ENCODE measurements around the gene OR13C3. TPM values are rescaled to one million over a fixed set of nuclear protein-coding genes. Genes with fewer than 3 reads are reported as not detected.

The OR13C3 gene
- not detected in 2 replicates for total RNA-seq (2014; rRNA removed)
- Bru-seq, nascent RNA = not detected
- BruChase-seq, experiment 1, labeled RNA remaining after a 6-hour chase = percentile 29 among the genes with signal in this experiment
- percentile 28 among the genes with signal in this experiment for BruChase-seq, experiment 2, labeled RNA remaining after a 2-hour chase
- long read RNA-seq = 0 reads

DNA sequence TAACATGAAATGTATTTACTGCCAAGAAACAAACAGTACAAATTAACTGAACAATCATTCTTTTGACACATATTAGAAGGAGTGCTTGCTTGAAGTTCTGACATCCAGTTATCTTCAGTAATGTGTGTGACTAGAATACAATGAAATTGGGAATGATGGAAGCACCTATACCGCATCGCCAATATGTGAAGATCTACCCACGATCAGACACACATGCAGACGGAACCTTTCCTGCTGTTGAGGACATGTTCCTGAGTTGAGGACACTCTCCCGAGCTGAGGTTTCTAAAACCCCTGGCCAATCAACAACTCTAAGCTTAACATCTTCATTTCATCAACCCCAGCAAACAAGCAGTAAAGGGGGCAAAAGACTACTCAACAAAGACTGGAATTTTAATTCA is at the start of gene OR13C3:
Gene OR13C3 (minus strand): TSS at position 101 of the 400 bp plus-strand sequence. CDS start 133 bp downstream, outside the sequence.
- no peaks in the 10 kb centered on the region for H4K20me1 ChIP-seq (ENCODE audit: low read length)
- H3K4me3 ChIP-seq (ENCODE audit: low read length) = no peak within 1 kb of the TSS
- no peaks in the 10 kb centered on the region for H3K9me2 ChIP-seq (replicated peaks; ENCODE audit: low read length)
- H3K9ac ChIP-seq (ENCODE audit: low read length) = no peak within 1 kb of the TSS
- H3K36me3 ChIP-seq (ENCODE audit: low read depth, low read length) = no peaks in the 10 kb centered on the region
- H3K27ac ChIP-seq (ENCODE audit: low read length) = no peak within 1 kb of the TSS
- intact Hi-C loops (cut with micrococcal nuclease) = no loop called here
- H3K27me3 ChIP-seq (ENCODE audit: low read length) = no peaks in the 10 kb centered on the region
- H3K4me1 ChIP-seq (ENCODE audit: insufficient read depth, low read length) = no peaks in the 10 kb centered on the region
- no peak within 1 kb of the TSS for H2AFZ ChIP-seq (ENCODE audit: low read length)
- no TSS peak for BruUV-seq (replicated peaks)
- ChIA-PET CTCF (no interaction called here), POLR2A (ENCODE audit: unreplicated experiment) (no interaction called here)
- ATAC-seq (no peak), DNase-seq (no peak)
- no peak within 1 kb of the TSS for H3K4me2 ChIP-seq (ENCODE audit: low read length)
- TF ChIP-seq EZH2phosphoT487 (IDR thresholded peaks at IDR 0.05; ENCODE audit: borderline replicate concordance, low read length) = no peak
- TF ChIP-seq, protein P1, sequence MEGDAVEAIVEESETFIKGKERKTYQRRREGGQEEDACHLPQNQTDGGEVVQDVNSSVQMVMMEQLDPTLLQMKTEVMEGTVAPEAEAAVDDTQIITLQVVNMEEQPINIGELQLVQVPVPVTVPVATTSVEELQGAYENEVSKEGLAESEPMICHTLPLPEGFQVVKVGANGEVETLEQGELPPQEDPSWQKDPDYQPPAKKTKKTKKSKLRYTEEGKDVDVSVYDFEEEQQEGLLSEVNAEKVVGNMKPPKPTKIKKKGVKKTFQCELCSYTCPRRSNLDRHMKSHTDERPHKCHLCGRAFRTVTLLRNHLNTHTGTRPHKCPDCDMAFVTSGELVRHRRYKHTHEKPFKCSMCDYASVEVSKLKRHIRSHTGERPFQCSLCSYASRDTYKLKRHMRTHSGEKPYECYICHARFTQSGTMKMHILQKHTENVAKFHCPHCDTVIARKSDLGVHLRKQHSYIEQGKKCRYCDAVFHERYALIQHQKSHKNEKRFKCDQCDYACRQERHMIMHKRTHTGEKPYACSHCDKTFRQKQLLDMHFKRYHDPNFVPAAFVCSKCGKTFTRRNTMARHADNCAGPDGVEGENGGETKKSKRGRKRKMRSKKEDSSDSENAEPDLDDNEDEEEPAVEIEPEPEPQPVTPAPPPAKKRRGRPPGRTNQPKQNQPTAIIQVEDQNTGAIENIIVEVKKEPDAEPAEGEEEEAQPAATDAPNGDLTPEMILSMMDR (conservative IDR thresholded peaks at IDR 0.05; ENCODE audit: low read depth, low read length) = no peak
- TF ChIP-seq EZH2 (IDR thresholded peaks at IDR 0.05; ENCODE audit: low read length, unreplicated experiment) = no peak
- H3K79me2 ChIP-seq (ENCODE audit: low read length) = no peaks in the 10 kb centered on the region
- no peaks in the 10 kb centered on the region for H3K9me3 ChIP-seq (ENCODE audit: low read length)
- no peaks in the 10 kb centered on the region for H3F3A ChIP-seq (ENCODE audit: low read length, unreplicated experiment)

DNA sequence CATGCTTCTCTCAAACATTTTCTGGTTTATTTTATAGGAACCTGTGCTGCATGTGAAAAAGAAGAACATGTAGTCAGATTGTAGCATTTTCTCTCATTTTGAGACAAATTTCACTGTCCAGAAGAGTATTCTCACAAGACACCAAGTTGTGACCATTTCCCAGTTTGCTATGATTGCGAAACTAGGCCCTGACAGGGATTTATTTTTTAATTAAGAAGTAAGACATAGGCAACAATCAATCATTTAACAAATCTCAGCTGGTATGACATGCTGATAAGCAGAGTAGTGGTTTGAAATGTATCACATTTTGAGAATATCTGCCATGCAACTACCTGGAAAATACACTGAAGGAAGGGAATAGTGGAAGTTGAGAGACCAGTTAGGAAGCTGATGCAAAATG is 43.9 kb upstream of the OR13C3 start:
- BruUV-seq (replicated peaks) = no TSS peak
- POLR2A ChIA-PET (ENCODE audit: unreplicated experiment) = no interaction called here
- no peak overlapping the region for H3K4me3 ChIP-seq (ENCODE audit: low read length)

DNA sequence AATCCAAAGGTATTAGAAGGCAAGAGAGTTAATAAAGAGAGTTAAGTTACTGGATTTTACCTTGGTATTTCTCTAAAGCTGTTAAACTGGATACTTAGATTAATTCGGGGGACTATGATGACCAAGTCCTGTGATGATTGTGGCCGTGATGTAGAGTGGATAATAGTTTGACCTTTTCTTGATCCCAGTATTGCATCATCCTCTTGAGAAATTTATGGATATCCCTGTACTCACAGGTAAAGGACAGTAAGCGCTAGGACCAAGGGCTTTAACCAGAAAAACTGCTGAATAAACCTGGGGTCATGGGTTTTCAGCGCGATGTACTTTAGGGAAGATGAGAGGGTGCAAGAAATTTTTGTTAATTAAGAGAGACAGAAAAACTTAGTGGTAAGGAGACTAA is 40.6 kb upstream of the OR13C3 start:
- Histone ChIP-seq H3K4me1 (ENCODE audit: insufficient read depth, low read length) (no peaks in the 10 kb centered on the region), H3K27me3 (ENCODE audit: low read length) (no peaks in the 10 kb centered on the region), H4K20me1 (ENCODE audit: low read length) (no peaks in the 10 kb centered on the region), H3K4me3 (ENCODE audit: low read length) (no peak overlapping the region), H3K27ac (ENCODE audit: low read length) (no peak overlapping the region), H3K9ac (ENCODE audit: low read length) (no peak overlapping the region), H3K36me3 (ENCODE audit: low read depth, low read length) (no peaks in the 10 kb centered on the region), H3K9me2 (replicated peaks; ENCODE audit: low read length) (no peaks in the 10 kb centered on the region), H3K9me3 (ENCODE audit: low read length) (no peaks in the 10 kb centered on the region), H2AFZ (ENCODE audit: low read length) (no peak overlapping the region), H3K4me2 (ENCODE audit: low read length) (no peak overlapping the region), H3F3A (ENCODE audit: low read length, unreplicated experiment) (no peaks in the 10 kb centered on the region), H3K79me2 (ENCODE audit: low read length) (no peaks in the 10 kb centered on the region)
- ATAC-seq = no peak
- intact Hi-C loops (cut with micrococcal nuclease) = no loop called here
- no peak for TF ChIP-seq EZH2phosphoT487 (IDR thresholded peaks at IDR 0.05; ENCODE audit: borderline replicate concordance, low read length)
- TF ChIP-seq EZH2 (IDR thresholded peaks at IDR 0.05; ENCODE audit: low read length, unreplicated experiment) = no peak
- TF ChIP-seq, protein P1 (conservative IDR thresholded peaks at IDR 0.05; ENCODE audit: low read depth, low read length) = no peak
- CTCF ChIA-PET = no interaction called here
- BruUV-seq (replicated peaks) = no TSS peak
- POLR2A ChIA-PET (ENCODE audit: unreplicated experiment) = no interaction called here
- no peak for DNase-seq

More for the DNA sequence above, 43.9 kb upstream of the OR13C3 start:
- ATAC-seq = no peak
- intact Hi-C loops (cut with micrococcal nuclease) = no loop called here
- Histone ChIP-seq H3K79me2 (ENCODE audit: low read length) (no peaks in the 10 kb centered on the region), H3K4me1 (ENCODE audit: insufficient read depth, low read length) (no peaks in the 10 kb centered on the region), H2AFZ (ENCODE audit: low read length) (no peak overlapping the region), H3K27me3 (ENCODE audit: low read length) (no peaks in the 10 kb centered on the region), H4K20me1 (ENCODE audit: low read length) (no peaks in the 10 kb centered on the region), H3K9me3 (ENCODE audit: low read length) (no peaks in the 10 kb centered on the region), H3F3A (ENCODE audit: low read length, unreplicated experiment) (no peaks in the 10 kb centered on the region), H3K4me2 (ENCODE audit: low read length) (no peak overlapping the region), H3K9me2 (replicated peaks; ENCODE audit: low read length) (no peaks in the 10 kb centered on the region), H3K27ac (ENCODE audit: low read length) (no peak overlapping the region), H3K9ac (ENCODE audit: low read length) (no peak overlapping the region), H3K36me3 (ENCODE audit: low read depth, low read length) (no peaks in the 10 kb centered on the region)
- TF ChIP-seq, protein P1 (conservative IDR thresholded peaks at IDR 0.05; ENCODE audit: low read depth, low read length) = no peak
- TF ChIP-seq EZH2 (IDR thresholded peaks at IDR 0.05; ENCODE audit: low read length, unreplicated experiment) (no peak), EZH2phosphoT487 (IDR thresholded peaks at IDR 0.05; ENCODE audit: borderline replicate concordance, low read length) (no peak)
- no peak for DNase-seq
- CTCF ChIA-PET = no interaction called here
